HepG2 (cell line): ENCODE data around the gene IFI35. TPM values are rescaled to one million over a fixed set of nuclear protein-coding genes. Genes with fewer than 3 reads are reported as not detected.

Experiments used
- ARNT2 ChIP-seq: sonication (generic); formaldehyde crosslinking; IDR thresholded peaks from 2 replicates; pipeline ENCODE4 v1.8.0; 2022; ENCODE audit warnings: mild to moderate bottlenecking, low read depth, missing genetic modification reagents, moderate library complexity
- CTCF ChIP-seq: sonication (generic); formaldehyde crosslinking; IDR thresholded peaks from 2 replicates; pipeline ENCODE4 v1.5.0; 2020; ENCODE audit warnings: mild to moderate bottlenecking, missing genetic modification reagents, moderate library complexity
- FOXK2 ChIP-seq: fragments of 450-650 bp; IDR thresholded peaks from 2 replicates; pipeline ENCODE4 v1.6.1; 2016
- MTA1 ChIP-seq: sonication (generic); formaldehyde crosslinking; IDR thresholded peaks from 2 replicates; pipeline ENCODE4 v1.4.0; 2020; ENCODE audit warnings: missing genetic modification reagents, mild to moderate bottlenecking, borderline replicate concordance
- NFATC3 ChIP-seq: sonication (generic); formaldehyde crosslinking; IDR thresholded peaks from 2 replicates; pipeline ENCODE4 v1.5.1; 2020; ENCODE audit warnings: mild to moderate bottlenecking, missing genetic modification reagents
- NR0B2 ChIP-seq: sonication (generic); formaldehyde crosslinking; IDR thresholded peaks from 2 replicates; pipeline ENCODE4 v1.4.0; 2020; ENCODE audit warnings: mild to moderate bottlenecking, missing genetic modification reagents
- PHB2 ChIP-seq: fragments of 450-650 bp; IDR thresholded peaks from 2 replicates; pipeline ENCODE4 v1.6.1; 2018; ENCODE audit not compliant: partially characterized antibody
- SKIL ChIP-seq: sonication (generic); formaldehyde crosslinking; IDR thresholded peaks from 2 replicates; pipeline ENCODE4 v1.8.0; 2022; ENCODE audit warnings: missing genetic modification reagents, mild to moderate bottlenecking, moderate library complexity, borderline replicate concordance
- TERF1 ChIP-seq: sonication (generic); formaldehyde crosslinking; IDR thresholded peaks from 2 replicates; pipeline ENCODE4 v1.8.0; 2022; ENCODE audit warnings: mild to moderate bottlenecking, missing genetic modification reagents, moderate library complexity
- ZBTB21 ChIP-seq: sonication (generic); formaldehyde crosslinking; IDR thresholded peaks from 2 replicates; pipeline ENCODE4 v1.4.0; 2020; ENCODE audit warnings: missing genetic modification reagents
- ZFP37 ChIP-seq: sonication (generic); formaldehyde crosslinking; IDR thresholded peaks from 2 replicates; pipeline ENCODE4 v1.4.0; 2020; ENCODE audit warnings: missing genetic modification reagents, borderline replicate concordance
- ZNF30 ChIP-seq: sonication (generic); formaldehyde crosslinking; IDR thresholded peaks from 2 replicates; pipeline ENCODE4 v1.5.0; 2020; ENCODE audit warnings: mild to moderate bottlenecking, missing genetic modification reagents
- ZNF546 ChIP-seq: sonication (generic); formaldehyde crosslinking; conservative IDR thresholded peaks from 2 replicates; pipeline ENCODE4 v1.8.1; 2023; ENCODE audit warnings: mild to moderate bottlenecking, missing genetic modification reagents
- polyA plus RNA-seq, 8 experiments: library from polyadenylated mRNA; depleted of rRNA in 3 of 8; stranded (reverse) in 7 of 8; unstranded in 1 of 8; fragments of >200 nt; fragmentation: Illumina TruSeq in 4 of 8; extraction: Trizol in 4 of 8; gene quantifications; 2 replicates each; pipeline versions ENCODE4 v1.2.1 to v1.2.3, GENCODE V29; 2011 to 2016; ENCODE audit warnings: low read depth in 4 of 8, missing spikeins in 1 of 8, mixed read lengths in 1 of 8; ENCODE audit not compliant: insufficient read depth in 1 of 8
- total RNA-seq, 5 experiments: library from RNA; depleted of rRNA; stranded (reverse); fragments of >200 nt; fragmentation: Illumina TruSeq; extraction: Trizol; gene quantifications; 2 replicates each; pipeline ENCODE4 v1.2.3, GENCODE V29; 2016; ENCODE audit warnings: low read depth in 1 of 5
- TF ChIP-seq, protein P1 (sequence below): sonication (generic); formaldehyde crosslinking; conservative IDR thresholded peaks from 2 replicates; pipeline ENCODE4 v1.8.0; 2022; ENCODE audit warnings: missing genetic modification reagents
- TF ChIP-seq, protein P2 (sequence below): IDR thresholded peaks from 2 replicates; pipeline ENCODE4 v1.6.1; 2016; ENCODE audit warnings: mild to moderate bottlenecking
- TF ChIP-seq, protein P3 (sequence below): sonication (generic); formaldehyde crosslinking; IDR thresholded peaks from 2 replicates; pipeline ENCODE4 v1.5.0; 2020; ENCODE audit warnings: mild to moderate bottlenecking, missing genetic modification reagents

IFI35 gene
- total and polyA plus RNA-seq, 2 of the 13 experiments (the other 11 are each of a cell fraction or from before 2014, with no cell fraction given), result 28.9 to 38.1 TPM

DNA sequence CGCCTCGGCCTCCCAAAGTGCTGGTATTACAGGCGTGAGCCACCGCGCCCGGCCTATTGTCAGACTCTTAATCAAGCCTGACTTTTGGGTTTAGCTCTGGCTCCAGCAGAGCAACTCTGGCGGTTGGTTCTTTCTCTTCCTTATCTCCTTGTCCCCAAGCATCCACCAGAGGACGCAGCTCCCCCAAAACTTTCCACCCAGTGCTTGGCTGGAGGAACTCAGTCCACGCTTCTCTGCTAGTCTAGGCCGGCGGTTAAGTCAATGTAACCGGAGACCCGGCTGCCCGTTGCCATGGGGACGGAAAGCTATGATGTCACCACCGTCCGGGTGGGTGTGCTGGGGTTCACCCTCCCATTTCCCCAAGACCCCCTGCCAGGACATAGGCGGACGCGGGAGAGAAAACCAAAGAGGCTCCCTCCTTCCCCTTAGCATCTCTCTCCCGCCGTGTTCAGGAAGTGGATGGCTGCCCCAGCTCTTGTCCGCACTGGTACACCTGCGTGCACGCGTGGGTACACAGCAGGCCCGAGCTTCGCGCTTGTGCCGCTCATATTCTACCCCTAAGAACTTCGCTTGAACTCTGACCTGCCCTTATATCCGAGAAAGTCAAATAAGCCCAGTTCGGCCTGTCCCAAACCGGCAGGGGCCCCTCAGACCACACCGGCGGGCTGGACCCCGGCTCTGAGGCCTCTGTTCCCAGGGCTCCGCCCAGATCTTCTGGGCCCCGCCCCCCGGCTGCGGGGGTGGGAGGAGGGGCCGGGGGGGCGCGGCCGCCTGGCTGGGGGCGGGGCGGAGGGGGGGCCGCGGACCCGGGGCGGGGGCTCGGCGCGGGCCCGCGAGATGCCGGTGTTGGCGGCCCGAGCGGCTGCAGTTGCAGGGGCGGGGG is 18.1 kb downstream of the IFI35 start, which contains the start of gene RND2 (continued):
- 0 out of 2 replicates have a peak, but pooled peaks have one; percentile 49 for TF ChIP-seq MTA1 (CRISPR knock-in tag)
- TF ChIP-seq, protein P1, sequence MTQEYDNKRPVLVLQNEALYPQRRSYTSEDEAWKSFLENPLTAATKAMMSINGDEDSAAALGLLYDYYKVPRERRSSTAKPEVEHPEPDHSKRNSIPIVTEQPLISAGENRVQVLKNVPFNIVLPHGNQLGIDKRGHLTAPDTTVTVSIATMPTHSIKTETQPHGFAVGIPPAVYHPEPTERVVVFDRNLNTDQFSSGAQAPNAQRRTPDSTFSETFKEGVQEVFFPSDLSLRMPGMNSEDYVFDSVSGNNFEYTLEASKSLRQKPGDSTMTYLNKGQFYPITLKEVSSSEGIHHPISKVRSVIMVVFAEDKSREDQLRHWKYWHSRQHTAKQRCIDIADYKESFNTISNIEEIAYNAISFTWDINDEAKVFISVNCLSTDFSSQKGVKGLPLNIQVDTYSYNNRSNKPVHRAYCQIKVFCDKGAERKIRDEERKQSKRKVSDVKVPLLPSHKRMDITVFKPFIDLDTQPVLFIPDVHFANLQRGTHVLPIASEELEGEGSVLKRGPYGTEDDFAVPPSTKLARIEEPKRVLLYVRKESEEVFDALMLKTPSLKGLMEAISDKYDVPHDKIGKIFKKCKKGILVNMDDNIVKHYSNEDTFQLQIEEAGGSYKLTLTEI, result no peak
- TF ChIP-seq NR0B2, result no peak
- TF ChIP-seq, protein P2, sequence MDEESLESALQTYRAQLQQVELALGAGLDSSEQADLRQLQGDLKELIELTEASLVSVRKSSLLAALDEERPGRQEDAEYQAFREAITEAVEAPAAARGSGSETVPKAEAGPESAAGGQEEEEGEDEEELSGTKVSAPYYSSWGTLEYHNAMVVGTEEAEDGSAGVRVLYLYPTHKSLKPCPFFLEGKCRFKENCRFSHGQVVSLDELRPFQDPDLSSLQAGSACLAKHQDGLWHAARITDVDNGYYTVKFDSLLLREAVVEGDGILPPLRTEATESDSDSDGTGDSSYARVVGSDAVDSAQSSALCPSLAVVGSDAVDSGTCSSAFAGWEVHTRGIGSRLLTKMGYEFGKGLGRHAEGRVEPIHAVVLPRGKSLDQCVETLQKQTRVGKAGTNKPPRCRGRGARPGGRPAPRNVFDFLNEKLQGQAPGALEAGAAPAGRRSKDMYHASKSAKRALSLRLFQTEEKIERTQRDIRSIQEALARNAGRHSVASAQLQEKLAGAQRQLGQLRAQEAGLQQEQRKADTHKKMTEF, result peak; percentile 74
- TF ChIP-seq, protein P3, sequence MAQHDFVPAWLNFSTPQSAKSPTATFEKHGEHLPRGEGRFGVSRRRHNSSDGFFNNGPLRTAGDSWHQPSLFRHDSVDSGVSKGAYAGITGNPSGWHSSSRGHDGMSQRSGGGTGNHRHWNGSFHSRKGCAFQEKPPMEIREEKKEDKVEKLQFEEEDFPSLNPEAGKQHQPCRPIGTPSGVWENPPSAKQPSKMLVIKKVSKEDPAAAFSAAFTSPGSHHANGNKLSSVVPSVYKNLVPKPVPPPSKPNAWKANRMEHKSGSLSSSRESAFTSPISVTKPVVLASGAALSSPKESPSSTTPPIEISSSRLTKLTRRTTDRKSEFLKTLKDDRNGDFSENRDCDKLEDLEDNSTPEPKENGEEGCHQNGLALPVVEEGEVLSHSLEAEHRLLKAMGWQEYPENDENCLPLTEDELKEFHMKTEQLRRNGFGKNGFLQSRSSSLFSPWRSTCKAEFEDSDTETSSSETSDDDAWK (CRISPR knock-in tag), result no peak
- TF ChIP-seq ZFP37 (CRISPR knock-in tag), result no peak
- TF ChIP-seq ZNF546, result peak; percentile 75; the same call in 1 of the 2 replicates
- TF ChIP-seq ZBTB21 (CRISPR knock-in tag), result no peak
- no peak for TF ChIP-seq TERF1 (CRISPR knock-in tag)
- TF ChIP-seq CTCF, result peak; percentile 96
- TF ChIP-seq SKIL (CRISPR knock-in tag), result no peak
- no peak for TF ChIP-seq PHB2
- TF ChIP-seq NFATC3 (CRISPR knock-in tag), result no peak
- no peak for TF ChIP-seq ZNF30
- TF ChIP-seq FOXK2, result no peak; the same call in 1 of the 2 replicates
- TF ChIP-seq ARNT2, result no peak
